ENCODE measurements around the gene IFT122. TPM values are rescaled to one million over a fixed set of nuclear protein-coding genes. Genes with fewer than 3 reads are reported as not detected.

The IFT122 gene
- total RNA-seq, 2 donors from 2014 or later, result 20.5 to 26.9 TPM

DNA sequence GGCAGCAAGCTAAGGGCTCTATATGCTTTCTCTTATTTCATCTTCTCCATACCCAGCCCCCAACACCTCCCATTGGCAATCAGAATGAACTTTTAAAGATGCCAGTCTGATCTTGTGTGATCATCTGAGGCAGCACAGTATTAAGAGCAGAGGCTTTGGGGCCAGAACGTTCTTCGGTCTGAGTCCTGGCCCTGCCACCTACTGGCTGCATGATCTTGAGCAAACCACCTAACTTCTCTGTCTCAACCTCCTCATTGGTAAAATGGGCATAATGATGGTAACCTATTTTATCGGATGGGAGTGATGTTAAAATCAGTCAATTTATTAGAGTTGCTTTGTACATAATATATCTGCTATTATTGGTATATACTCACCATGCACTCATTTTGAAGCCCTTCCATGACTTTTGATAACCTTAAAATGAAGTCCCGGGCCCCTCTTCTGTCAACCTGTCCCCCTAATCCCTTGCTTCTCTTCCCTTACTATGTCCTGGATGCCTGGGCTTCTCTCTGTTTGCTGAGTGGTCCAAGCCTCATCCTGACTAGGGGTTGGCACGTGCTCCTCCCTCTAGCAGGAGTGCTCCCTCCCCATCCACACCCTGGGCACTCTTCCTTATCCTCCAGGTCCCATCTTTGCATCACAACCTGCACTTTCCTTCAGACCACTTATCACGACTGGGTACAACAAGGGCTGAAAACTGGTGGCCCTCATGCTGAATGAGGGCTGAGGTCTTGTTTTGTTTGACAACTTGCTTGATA lies 17.9 kb upstream of the IFT122 start:
- DNase-seq (no peak), ATAC-seq (replicated peaks in 1 of 2) (no peak)
- Mint-ChIP-seq H3K27ac (no peak overlapping the region), H3K36me3 (ENCODE audit: insufficient read depth in 2 of 2) (peaks cover 0 to 2% of the 10 kb centered on the region in 2 donors), H3K9me3 (peaks cover 0 to 4% of the 10 kb centered on the region in 2 donors), H3K4me1 (ENCODE audit: low read depth) (peaks cover 26% of the 10 kb centered on the region), H3K27me3 (ENCODE audit: low read depth) (no peaks in the 10 kb centered on the region), H3K4me3 (no peak overlapping the region)

DNA sequence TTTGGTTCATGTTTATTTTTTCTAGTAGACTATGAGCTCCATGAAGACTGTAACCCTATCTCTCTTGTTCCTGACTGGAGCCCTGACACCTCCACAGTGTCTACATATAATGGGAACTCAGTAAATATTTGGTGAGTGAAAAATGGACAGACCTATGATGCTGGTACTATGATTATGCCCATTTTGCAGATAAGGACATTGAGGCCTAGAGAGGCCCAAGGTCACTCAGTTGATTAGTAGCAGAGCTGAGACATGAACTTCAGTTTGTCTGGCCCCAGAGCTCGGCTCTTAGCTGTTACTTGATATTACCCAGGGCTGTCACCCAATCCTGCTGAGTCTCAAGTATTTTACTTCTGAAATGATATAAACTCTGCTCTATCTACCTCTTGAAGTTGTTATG lies 17.1 kb upstream of the IFT122 start:
- ATAC-seq (replicated peaks in 1 of 2), result no peak
- H3K27ac Mint-ChIP-seq, result no peak overlapping the region
- peaks cover 0 to 2% of the 10 kb centered on the region in 2 donors for H3K36me3 Mint-ChIP-seq (ENCODE audit: insufficient read depth in 2 of 2)
- no peak overlapping the region for H3K4me3 Mint-ChIP-seq
- H3K9me3 Mint-ChIP-seq, result peaks cover 0 to 4% of the 10 kb centered on the region in 2 donors
- no peak for DNase-seq
- H3K27me3 Mint-ChIP-seq (ENCODE audit: low read depth), result peaks cover 6% of the 10 kb centered on the region
- H3K4me1 Mint-ChIP-seq (ENCODE audit: low read depth), result peaks cover 33% of the 10 kb centered on the region

DNA sequence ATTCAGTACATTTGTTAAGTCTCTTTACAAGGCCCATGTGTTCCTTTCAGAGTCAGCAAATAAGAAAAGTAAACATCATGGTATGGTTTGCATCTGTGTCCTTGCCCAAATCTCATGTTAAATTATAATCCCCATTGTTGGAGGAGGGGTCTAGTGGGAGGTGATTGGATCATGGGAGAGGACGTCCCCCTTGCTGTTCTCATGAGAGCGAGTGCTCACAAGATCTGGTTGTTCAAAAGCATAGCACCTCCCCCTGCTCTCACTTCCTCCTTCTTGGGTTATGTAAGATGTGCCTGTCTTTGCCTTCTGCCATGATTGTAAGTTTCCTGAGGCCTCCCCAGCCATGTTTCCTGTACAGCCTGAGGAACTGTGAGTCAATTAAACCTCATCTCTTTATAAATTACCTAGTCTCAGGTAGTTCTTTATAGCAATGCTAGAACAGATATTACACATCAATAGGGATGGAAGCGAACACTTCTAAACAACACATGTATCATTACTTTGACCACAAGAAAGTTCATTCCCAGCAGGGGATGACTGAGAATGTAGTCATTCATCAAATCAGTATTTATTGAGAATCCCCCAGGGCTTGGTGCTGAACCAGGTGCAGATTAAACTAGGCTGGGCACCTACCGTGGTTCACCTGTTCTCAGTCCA lies 15.7 kb upstream of the IFT122 start:
- H3K27me3 Mint-ChIP-seq (ENCODE audit: low read depth), result peaks cover 9% of the 10 kb centered on the region
- H3K4me3 Mint-ChIP-seq, result peak overlapping the region in 1 of 2 donors; percentile 17
- peak; percentile 46 to 62 for ATAC-seq (replicated peaks in 1 of 2)
- peaks cover 0 to 4% of the 10 kb centered on the region in 2 donors for H3K9me3 Mint-ChIP-seq
- H3K27ac Mint-ChIP-seq, result peak overlapping the region; percentile 13
- H3K4me1 Mint-ChIP-seq (ENCODE audit: low read depth), result peaks cover 48% of the 10 kb centered on the region
- peaks cover 0 to 2% of the 10 kb centered on the region in 2 donors for H3K36me3 Mint-ChIP-seq (ENCODE audit: insufficient read depth in 2 of 2)
- no peak for DNase-seq

DNA sequence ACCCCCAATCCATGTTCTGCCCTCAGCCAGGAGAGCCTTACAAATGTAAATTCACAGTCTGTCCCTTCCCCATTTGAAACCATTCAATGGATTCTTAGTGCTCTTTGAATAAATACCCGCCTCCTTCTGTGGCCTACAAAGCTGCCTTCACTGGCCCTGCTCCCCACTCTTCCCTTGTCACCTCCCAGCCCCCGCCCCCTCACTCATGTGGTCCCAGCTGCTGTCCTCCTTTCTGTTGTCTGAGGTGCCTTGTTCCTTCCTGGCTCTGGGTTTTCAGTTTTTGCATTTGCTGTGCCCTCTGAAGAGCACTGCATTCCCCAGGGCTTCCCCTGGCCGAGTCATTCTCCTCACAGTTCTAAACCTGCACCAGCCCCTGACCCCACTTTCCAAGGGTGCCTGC lies 14.8 kb upstream of the IFT122 start:
- no peak overlapping the region for H3K27ac Mint-ChIP-seq
- peaks cover 9% of the 10 kb centered on the region for H3K27me3 Mint-ChIP-seq (ENCODE audit: low read depth)
- H3K4me3 Mint-ChIP-seq, result peak overlapping the region in 1 of 2 donors; percentile 11
- H3K36me3 Mint-ChIP-seq (ENCODE audit: insufficient read depth in 2 of 2), result peaks cover 0 to 2% of the 10 kb centered on the region in 2 donors
- peaks cover 55% of the 10 kb centered on the region for H3K4me1 Mint-ChIP-seq (ENCODE audit: low read depth)
- ATAC-seq (replicated peaks in 1 of 2), result no peak
- DNase-seq, result no peak
- peaks cover 0 to 4% of the 10 kb centered on the region in 2 donors for H3K9me3 Mint-ChIP-seq

DNA sequence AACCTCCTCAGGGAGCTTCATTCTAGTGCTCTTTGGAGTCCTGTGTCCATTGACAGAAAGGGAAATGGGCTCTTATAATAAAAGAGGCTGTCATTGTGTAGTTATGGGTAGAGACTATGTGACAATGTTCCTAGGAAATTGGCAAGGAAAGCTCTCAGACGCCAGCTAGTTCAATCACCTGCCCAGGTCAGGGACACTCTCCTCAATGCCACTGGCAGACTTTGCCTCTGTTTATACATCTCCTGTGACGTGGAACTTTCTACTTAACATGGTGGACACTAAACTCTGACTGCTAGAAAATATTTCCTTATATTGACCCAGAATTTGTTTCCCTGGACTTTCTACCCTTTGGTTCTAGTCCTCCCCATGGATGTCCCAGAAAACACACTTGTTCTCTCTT lies 14.4 kb upstream of the IFT122 start:
- ATAC-seq (replicated peaks in 1 of 2), result no peak
- peaks cover 55% of the 10 kb centered on the region for H3K4me1 Mint-ChIP-seq (ENCODE audit: low read depth)
- no peak overlapping the region for H3K27ac Mint-ChIP-seq
- peaks cover 9% of the 10 kb centered on the region for H3K27me3 Mint-ChIP-seq (ENCODE audit: low read depth)
- peaks cover 0 to 2% of the 10 kb centered on the region in 2 donors for H3K36me3 Mint-ChIP-seq (ENCODE audit: insufficient read depth in 2 of 2)
- peaks cover 0 to 4% of the 10 kb centered on the region in 2 donors for H3K9me3 Mint-ChIP-seq
- peak overlapping the region in 1 of 2 donors; percentile 11 for H3K4me3 Mint-ChIP-seq
- DNase-seq, result no peak

DNA sequence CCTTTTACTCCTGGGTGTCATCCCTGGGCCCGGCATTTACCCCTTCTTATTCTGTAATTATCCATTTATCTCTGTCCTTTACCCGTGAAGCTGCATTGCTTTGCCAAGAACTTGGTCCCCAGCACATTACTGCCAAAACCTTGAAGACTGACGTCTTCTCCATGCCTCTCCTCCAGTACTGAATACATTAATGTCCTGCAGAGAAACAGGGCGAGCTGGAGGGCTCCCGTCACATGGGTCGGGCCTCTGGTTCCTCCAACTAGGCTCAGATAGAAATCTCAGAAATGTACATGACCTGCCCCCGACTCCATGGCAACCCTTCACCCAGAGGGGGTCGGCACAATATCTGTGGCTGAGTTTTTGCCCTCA lies 12.0 kb upstream of the IFT122 start:
- H3K27ac Mint-ChIP-seq, result no peak overlapping the region
- peaks cover 0 to 4% of the 10 kb centered on the region in 2 donors for H3K9me3 Mint-ChIP-seq
- H3K4me1 Mint-ChIP-seq (ENCODE audit: low read depth), result peaks cover 55% of the 10 kb centered on the region
- DNase-seq, result no peak
- peak overlapping the region; percentile 66 to 87 for H3K4me3 Mint-ChIP-seq
- H3K27me3 Mint-ChIP-seq (ENCODE audit: low read depth), result peaks cover 9% of the 10 kb centered on the region
- H3K36me3 Mint-ChIP-seq (ENCODE audit: insufficient read depth in 2 of 2), result peaks cover 7 to 8% of the 10 kb centered on the region in 2 donors
- ATAC-seq (replicated peaks in 1 of 2), result no peak

DNA sequence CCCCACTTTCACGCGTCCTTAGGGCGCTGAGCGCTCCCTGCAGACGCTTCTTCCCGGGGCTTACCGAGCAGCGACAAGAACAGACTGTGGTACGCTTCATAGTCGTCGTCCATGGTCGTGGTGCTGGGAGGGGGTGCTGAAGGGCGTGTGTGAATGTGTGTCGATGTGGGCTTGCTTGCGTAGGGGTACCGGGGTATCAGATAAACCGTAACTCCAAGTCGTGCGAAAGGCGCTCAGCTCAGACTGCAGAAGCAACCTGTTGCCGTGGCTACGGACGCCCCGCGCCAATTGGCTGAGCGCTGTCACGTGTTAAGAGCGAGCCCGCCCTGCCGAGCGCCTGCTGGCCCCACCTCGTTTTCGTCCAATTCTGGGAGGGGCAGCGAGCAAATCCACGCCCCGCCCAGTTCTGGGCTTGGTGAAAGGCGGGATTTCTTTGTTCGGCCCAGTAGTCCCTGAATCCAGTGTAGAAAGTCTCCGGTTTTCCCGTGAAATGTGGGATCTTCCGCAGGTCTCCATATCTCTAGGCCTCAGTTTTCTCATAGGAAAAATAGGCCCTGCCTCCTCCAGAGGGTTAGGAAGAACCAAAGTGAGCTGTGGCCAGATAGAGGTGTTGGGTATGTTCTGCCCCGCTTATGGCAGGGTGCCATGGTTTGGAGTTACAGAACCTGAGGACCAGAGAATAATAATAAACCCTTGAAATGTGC lies 11.5 kb upstream of the IFT122 start, which contains the start of gene EFCAB12:
EFCAB12 (minus strand) TSS at position 261 of the 704 bp plus-strand sequence; CDS start at position 113, 148 bp downstream.
- Mint-ChIP-seq H3K4me3 (peak within 1 kb of the TSS; percentile 66 to 87), H3K27ac (peak within 1 kb of the TSS; percentile 8), H3K9me3 (peaks cover 0 to 4% of the 10 kb centered on the region in 2 donors), H3K4me1 (ENCODE audit: low read depth) (peaks cover 54% of the 10 kb centered on the region), H3K27me3 (ENCODE audit: low read depth) (peaks cover 9% of the 10 kb centered on the region), H3K36me3 (ENCODE audit: insufficient read depth in 2 of 2) (peaks cover 7 to 12% of the 10 kb centered on the region in 2 donors)
- DNase-seq (peak; percentile 91 to 93), ATAC-seq (replicated peaks in 1 of 2) (peak; percentile 93 to 94)

DNA sequence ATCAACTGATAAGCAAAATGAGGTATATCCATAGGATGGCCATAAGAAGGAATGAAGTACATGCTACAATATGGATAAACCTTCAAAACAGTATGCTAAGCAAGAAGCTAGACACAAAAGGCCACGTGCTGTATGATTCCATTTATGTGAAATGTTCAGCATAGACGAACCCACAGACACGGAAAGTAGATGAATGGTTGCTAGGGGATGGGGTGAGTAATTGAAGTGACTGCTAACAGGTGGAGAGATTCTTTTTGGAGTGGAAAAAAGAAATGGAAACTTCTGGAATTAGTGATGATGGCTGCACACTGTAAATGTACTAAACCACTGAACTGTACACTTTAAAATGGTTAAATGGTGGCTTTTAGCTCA lies 11.0 kb upstream of the IFT122 start:
- H3K27me3 Mint-ChIP-seq (ENCODE audit: low read depth), result peaks cover 9% of the 10 kb centered on the region
- peak overlapping the region; percentile 66 to 87 for H3K4me3 Mint-ChIP-seq
- H3K4me1 Mint-ChIP-seq (ENCODE audit: low read depth), result peaks cover 48% of the 10 kb centered on the region
- DNase-seq (no peak), ATAC-seq (replicated peaks in 1 of 2) (peak in 1 of 2 donors; percentile 25)
- H3K27ac Mint-ChIP-seq, result peak overlapping the region; percentile 8
- H3K36me3 Mint-ChIP-seq (ENCODE audit: insufficient read depth in 2 of 2), result peaks cover 7 to 16% of the 10 kb centered on the region in 2 donors
- peaks cover 0 to 3% of the 10 kb centered on the region in 2 donors for H3K9me3 Mint-ChIP-seq

DNA sequence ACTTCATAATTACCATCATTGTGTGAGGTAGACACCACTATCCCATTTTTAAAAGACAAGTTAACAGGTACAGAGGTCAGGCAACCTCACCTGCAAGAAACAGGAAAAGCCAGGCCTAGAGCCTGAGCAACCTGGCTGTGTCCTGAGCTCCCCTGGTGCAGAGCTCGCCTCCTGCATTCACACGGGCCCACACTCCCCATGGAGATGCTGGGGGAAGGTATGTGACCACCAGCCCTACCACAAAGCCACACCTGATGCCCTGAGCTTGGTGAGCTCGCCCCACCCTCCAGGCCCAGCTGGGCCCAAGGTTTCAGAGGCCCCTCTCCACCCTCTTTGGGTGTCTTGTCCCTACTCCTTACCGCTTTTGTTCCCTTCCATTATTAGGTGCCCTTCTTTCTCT lies 10.4 kb upstream of the IFT122 start:
- Mint-ChIP-seq H3K27me3 (ENCODE audit: low read depth) (peaks cover 9% of the 10 kb centered on the region), H3K36me3 (ENCODE audit: insufficient read depth in 2 of 2) (peaks cover 5 to 16% of the 10 kb centered on the region in 2 donors), H3K9me3 (no peaks in the 10 kb centered on the region), H3K27ac (no peak overlapping the region), H3K4me1 (ENCODE audit: low read depth) (peaks cover 44% of the 10 kb centered on the region), H3K4me3 (no peak overlapping the region)
- no peak for ATAC-seq (replicated peaks in 1 of 2)
- DNase-seq, result no peak

DNA sequence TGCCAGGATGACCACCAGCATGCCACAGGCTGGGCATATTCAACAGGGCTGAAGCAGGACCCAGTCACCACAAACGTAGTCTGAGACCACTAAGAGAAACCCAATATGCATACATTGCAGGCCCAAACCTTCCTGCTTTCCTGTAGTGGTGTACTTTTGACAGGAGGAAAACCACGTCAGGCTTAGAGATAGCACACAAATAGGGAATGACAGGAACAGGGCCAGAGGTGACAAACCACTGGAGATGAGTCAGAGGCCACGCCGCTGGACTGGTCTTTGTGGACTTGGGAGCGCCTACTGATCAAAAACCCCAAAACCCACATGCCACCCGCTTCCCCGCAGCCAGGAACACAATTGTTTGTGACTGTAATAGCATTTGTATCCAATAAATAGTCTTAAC lies 8.0 kb upstream of the IFT122 start:
- H3K27ac Mint-ChIP-seq, result peak overlapping the region; percentile 30
- H3K4me3 Mint-ChIP-seq, result no peak overlapping the region
- peaks cover 55% of the 10 kb centered on the region for H3K4me1 Mint-ChIP-seq (ENCODE audit: low read depth)
- peaks cover 10 to 29% of the 10 kb centered on the region in 2 donors for H3K36me3 Mint-ChIP-seq (ENCODE audit: insufficient read depth in 2 of 2)
- peaks cover 9% of the 10 kb centered on the region for H3K27me3 Mint-ChIP-seq (ENCODE audit: low read depth)
- ATAC-seq (replicated peaks in 1 of 2) (no peak), DNase-seq (no peak)
- no peaks in the 10 kb centered on the region for H3K9me3 Mint-ChIP-seq

DNA sequence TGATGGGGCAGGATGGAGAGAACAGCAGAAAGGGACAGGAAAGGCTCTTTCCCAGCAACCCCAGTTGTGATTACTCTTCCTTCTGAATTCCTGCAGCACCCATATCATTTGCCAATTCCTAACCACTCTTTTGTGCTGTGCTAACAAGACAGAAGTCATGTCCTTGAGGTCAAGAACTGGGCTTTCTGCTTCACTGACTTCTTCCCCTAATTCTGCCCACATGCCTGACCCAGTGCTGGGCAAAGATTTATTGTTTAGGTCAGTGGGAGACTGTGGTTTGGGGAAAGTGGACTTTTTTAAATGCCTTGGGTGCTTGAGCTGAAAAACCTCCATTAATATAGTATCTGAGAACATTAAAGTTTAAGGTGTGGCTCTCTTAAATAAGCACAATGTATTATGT lies 7.4 kb upstream of the IFT122 start:
- H3K27ac Mint-ChIP-seq, result no peak overlapping the region
- H3K4me1 Mint-ChIP-seq (ENCODE audit: low read depth), result peaks cover 55% of the 10 kb centered on the region
- no peaks in the 10 kb centered on the region for H3K9me3 Mint-ChIP-seq
- ATAC-seq (replicated peaks in 1 of 2) (no peak), DNase-seq (no peak)
- peaks cover 5% of the 10 kb centered on the region for H3K27me3 Mint-ChIP-seq (ENCODE audit: low read depth)
- no peak overlapping the region for H3K4me3 Mint-ChIP-seq
- peaks cover 10 to 32% of the 10 kb centered on the region in 2 donors for H3K36me3 Mint-ChIP-seq (ENCODE audit: insufficient read depth in 2 of 2)

DNA sequence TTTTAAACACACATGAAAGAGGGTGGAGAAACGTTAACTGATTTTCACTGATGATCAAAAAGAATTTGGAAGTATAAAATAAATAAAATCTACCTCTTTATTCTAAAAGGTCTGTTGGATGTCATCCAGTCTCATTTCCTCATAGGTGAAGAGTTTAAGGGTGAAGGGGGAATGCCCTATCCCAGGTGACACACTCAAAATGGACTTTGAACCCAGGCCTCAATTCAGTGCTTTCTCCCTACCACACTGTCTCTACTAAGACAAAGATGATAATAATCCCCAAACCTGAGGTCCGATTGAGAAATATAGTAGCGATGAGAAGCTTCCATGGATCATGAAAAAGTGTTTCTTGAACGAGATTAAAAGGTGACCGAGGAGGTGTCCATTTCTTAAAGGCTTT lies 6.5 kb upstream of the IFT122 start:
- peak overlapping the region; percentile 36 for H3K27ac Mint-ChIP-seq
- H3K4me1 Mint-ChIP-seq (ENCODE audit: low read depth), result peaks cover 55% of the 10 kb centered on the region
- peaks cover 10 to 36% of the 10 kb centered on the region in 2 donors for H3K36me3 Mint-ChIP-seq (ENCODE audit: insufficient read depth in 2 of 2)
- no peaks in the 10 kb centered on the region for H3K27me3 Mint-ChIP-seq (ENCODE audit: low read depth)
- H3K4me3 Mint-ChIP-seq, result no peak overlapping the region
- no peak for DNase-seq
- no peak for ATAC-seq (replicated peaks in 1 of 2)
- no peaks in the 10 kb centered on the region for H3K9me3 Mint-ChIP-seq

DNA sequence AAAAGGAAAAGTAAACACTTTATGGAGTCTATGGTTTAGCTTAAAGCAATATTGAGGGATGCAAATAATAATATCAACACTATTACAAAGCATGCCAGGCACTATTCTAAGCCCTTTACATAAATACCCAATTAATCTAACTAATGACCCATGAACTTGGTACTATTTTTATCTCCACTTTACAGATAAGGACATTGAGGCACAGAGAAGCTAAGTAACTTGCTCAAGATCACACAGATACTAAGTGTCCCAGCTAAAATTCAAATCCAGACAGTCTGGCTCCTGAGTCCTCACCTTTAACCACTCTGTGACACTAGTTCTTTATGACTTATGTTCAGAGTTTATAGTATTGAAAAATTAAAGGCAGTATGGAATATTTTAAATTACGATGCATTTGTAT lies 5.9 kb upstream of the IFT122 start:
- DNase-seq, result no peak
- H3K36me3 Mint-ChIP-seq (ENCODE audit: insufficient read depth in 2 of 2), result peaks cover 10 to 36% of the 10 kb centered on the region in 2 donors
- peak overlapping the region; percentile 59 for H3K27ac Mint-ChIP-seq
- H3K27me3 Mint-ChIP-seq (ENCODE audit: low read depth), result no peaks in the 10 kb centered on the region
- H3K4me1 Mint-ChIP-seq (ENCODE audit: low read depth), result peaks cover 51% of the 10 kb centered on the region
- no peak for ATAC-seq (replicated peaks in 1 of 2)
- no peaks in the 10 kb centered on the region for H3K9me3 Mint-ChIP-seq
- H3K4me3 Mint-ChIP-seq, result no peak overlapping the region
